HG03064 (cell line): ENCODE results near the gene ARHGAP19.

Source experiments
- ATAC-seq: cut with Tn5 transposase; IDR thresholded peaks from one replicate; pipeline ENCODE4 v1.9.1; 2021; ENCODE audit warnings: low read depth; ENCODE audit not compliant: unreplicated experiment

Gene ARHGAP19

DNA sequence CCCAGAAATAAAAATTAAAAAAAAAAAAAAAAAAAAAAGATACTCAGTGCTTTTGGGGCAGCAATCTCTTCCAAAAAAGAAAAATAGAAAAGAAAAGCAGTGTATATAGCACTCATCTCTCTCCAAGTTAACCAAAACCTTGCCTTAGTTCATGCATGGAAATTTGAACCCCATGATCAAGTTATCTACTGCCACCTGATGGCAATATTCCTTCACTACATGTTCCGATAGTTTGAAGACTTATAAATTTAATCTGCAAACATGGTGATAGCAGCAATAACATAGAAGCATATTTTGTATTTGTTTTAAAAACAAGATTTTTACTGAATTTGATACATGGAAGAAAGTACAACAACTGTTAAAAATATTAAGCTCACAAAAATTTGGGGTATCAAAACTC is 58.0 kb downstream of the ARHGAP19 start:
- no peak for ATAC-seq

- no peak for ATAC-seq
Measured at GRCh38 chr10:97230146-97230545, 62.3 kb downstream of the ARHGAP19 start.

- no peak for ATAC-seq
Measured at GRCh38 chr10:97229322-97230015, 63.0 kb downstream of the ARHGAP19 start.

- ATAC-seq: no peak
Measured at GRCh38 chr10:97228775-97229157, 63.7 kb downstream of the ARHGAP19 start.

- no peak for ATAC-seq
Measured at GRCh38 chr10:97228130-97228774, 64.2 kb downstream of the ARHGAP19 start.

GRCh38 chr10:97226398-97226797 is 66.0 kb downstream of the ARHGAP19 start:
- no peak for ATAC-seq

- no peak for ATAC-seq
Measured at GRCh38 chr10:97224483-97225435, 67.7 kb downstream of the ARHGAP19 start.

- ATAC-seq: no peak
Measured at GRCh38 chr10:97222326-97222961, 70.0 kb downstream of the ARHGAP19 start.

GRCh38 chr10:97220355-97220754 is 72.1 kb downstream of the ARHGAP19 start:
- no peak for ATAC-seq

GRCh38 chr10:97217299-97217698 is 75.1 kb downstream of the ARHGAP19 start:
- ATAC-seq: no peak

- no peak for ATAC-seq
Measured at GRCh38 chr10:97215619-97216260, 76.7 kb downstream of the ARHGAP19 start.

- no peak for ATAC-seq
Measured at GRCh38 chr10:97213431-97213830, 79.0 kb downstream of the ARHGAP19 start.

DNA sequence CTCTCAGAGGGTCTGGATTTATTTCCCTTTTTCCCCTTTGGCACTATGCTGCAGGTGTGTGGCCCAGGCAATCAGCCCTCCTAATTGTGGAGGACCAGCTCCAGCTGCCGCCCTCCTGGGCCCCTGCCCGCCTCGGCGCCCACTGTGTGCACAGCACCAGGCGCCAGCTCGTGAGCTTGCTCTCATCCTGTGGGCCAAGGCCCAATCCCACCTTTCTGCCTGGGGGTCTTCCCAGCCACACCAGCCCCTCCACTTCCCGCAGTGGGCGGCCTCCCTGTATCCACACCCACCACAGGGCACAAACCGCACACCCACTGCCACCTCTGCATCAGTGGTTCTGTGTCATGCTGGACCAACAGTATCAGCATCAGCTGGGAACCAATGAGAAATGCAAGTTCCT is 81.2 kb downstream of the ARHGAP19 start:
- ATAC-seq: no peak

DNA sequence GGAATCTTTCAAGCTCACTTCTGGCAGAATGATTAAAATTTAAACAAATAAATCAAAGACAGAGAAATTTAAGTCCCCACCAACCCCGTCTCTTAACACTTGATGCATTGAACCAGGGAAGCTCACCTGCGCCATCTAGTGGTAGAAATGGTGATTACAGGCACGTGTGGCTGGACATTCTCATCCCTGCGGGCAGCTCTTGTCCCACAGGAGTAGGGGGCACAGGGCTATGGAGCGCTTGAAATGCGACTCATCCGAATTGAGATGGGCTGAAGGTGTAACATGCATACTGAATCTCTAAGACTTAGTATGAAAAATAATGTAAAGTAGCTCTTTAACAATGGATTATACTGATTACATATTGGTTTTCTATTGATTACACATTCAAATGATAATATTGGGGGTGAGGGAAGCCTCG is 81.9 kb downstream of the ARHGAP19 start:
- no peak for ATAC-seq

DNA sequence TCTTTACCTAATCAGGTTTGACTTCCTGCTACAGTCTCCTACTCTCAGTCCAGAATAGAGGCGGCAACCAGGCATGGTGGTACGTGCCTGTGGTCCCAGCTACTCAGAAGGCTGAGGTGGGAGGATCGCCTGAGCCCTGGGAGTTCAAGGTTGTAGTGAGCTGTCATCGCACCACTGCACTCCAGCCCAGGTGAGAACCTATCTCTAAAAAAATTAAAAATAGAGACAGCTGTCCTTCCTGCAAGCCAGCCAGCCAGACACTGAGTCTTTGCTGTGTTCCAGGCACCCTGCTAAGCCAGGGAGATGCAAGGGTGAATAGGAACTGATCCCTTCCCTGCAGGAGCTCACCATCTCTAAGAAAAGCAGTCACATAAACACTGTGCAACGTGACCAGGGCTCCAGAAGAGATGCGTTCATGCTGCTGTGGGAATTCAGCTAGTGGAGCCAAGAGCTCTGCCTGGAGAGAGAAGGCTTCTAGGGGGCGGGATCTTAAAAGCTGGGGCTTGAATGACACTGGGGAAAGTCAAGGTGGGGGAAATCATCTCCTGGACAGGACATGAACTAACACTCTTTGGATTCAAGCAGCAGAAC is 84.6 kb downstream of the ARHGAP19 start:
- no peak for ATAC-seq

DNA sequence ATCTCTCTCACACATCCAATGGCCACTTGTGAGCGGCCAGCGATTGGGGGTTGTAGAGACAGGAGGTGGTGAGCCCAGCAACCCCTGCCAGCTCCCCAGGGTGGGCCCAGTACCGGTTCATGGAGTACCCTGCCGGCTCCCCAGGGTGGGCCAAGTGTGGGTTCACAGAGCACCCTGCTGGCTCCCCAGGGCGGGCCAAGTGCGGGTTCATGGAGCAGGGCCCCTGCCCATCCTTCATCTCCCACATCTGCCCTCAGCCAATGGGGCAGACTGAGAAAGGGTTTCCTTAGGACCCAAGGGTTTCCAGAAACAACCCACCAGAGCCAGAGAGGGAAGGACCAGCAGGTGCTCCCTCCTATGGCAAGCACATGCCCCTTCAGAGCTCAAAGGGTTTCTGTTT is 85.3 kb downstream of the ARHGAP19 start:
- no peak for ATAC-seq

GRCh38 chr10:97204826-97205679 is 87.4 kb downstream of the ARHGAP19 start:
- ATAC-seq: no peak

- ATAC-seq: no peak
Measured at GRCh38 chr10:97203220-97203619, 89.2 kb downstream of the ARHGAP19 start.

DNA sequence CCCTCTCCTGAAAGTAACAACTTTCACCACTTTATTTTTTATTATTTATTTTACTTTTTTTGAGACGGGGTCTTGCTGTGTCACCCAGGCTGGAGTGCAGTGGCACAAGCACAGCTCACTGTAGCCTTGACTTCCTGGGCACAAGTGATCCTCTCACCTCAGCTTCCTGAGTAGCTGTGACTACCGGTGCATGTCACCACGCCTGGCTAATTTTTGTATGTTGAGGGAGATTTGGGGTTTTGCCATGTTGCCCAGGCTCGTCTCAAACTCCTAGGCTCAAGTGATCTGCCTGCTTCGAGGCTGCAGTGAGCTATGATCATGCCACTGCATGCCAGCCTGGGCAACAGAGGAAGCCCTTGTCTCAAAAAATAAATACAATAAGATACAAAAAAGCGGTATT is 91.8 kb downstream of the ARHGAP19 start:
- ATAC-seq: no peak
